Measurements from ENCODE around the gene SMIM10L2A.
"Not testable (repeated sequence)": the region's sequence is repeated elsewhere in the genome, so short reads cannot be mapped to it uniquely, and the experiment has no call there.

SMIM10L2A gene

GRCh38 chrX:135421932-135422809 lies at the start of gene SMIM10L2A:
TSS of gene SMIM10L2A (plus strand) at chrX:135421944. CDS start at chrX:135422132, 188 bp downstream.
- DNase-seq = no peak

- no peak for DNase-seq
These were observed 48.4 kb upstream of the SMIM10L2A start for GRCh38 chrX:135373357-135373756.

- no peak for DNase-seq
These were observed 39.5 kb upstream of the SMIM10L2A start for GRCh38 chrX:135382260-135382659.

- DNase-seq = no peak
These were observed 38.5 kb upstream of the SMIM10L2A start for GRCh38 chrX:135383249-135383648.

GRCh38 chrX:135384161-135384836 lies 37.4 kb upstream of the SMIM10L2A start:
- DNase-seq = no peak

GRCh38 chrX:135388841-135389240 lies 32.9 kb upstream of the SMIM10L2A start:
- no peak for DNase-seq

- DNase-seq = no peak
These were observed 32.5 kb upstream of the SMIM10L2A start for GRCh38 chrX:135389243-135389642.

GRCh38 chrX:135389717-135390116 lies 32.0 kb upstream of the SMIM10L2A start:
- no peak for DNase-seq

- DNase-seq = no peak
These were observed 30.0 kb upstream of the SMIM10L2A start for GRCh38 chrX:135391734-135392133.

- no peak for DNase-seq
These were observed 28.7 kb upstream of the SMIM10L2A start for GRCh38 chrX:135393051-135393450.

- no peak for DNase-seq
These were observed 26.7 kb upstream of the SMIM10L2A start for GRCh38 chrX:135395064-135395463.

GRCh38 chrX:135396109-135396508 lies 25.6 kb upstream of the SMIM10L2A start:
- DNase-seq = no peak

GRCh38 chrX:135396566-135396965 lies 25.2 kb upstream of the SMIM10L2A start:
- DNase-seq = no peak

GRCh38 chrX:135397652-135398051 lies 24.1 kb upstream of the SMIM10L2A start:
- DNase-seq = no peak

- DNase-seq = no peak
These were observed 18.4 kb upstream of the SMIM10L2A start for GRCh38 chrX:135403374-135403773.

- not testable (repeated sequence) for DNase-seq
These were observed 15.3 kb upstream of the SMIM10L2A start for GRCh38 chrX:135406428-135406827.

GRCh38 chrX:135408794-135409193 lies 12.9 kb upstream of the SMIM10L2A start:
- no peak for DNase-seq

- no peak for DNase-seq
These were observed 10.7 kb upstream of the SMIM10L2A start for GRCh38 chrX:135410861-135411627.

- no peak for DNase-seq
These were observed 9.9 kb upstream of the SMIM10L2A start for GRCh38 chrX:135411893-135412292.

GRCh38 chrX:135416546-135416945 lies 5.2 kb upstream of the SMIM10L2A start:
- DNase-seq = no peak

- DNase-seq = no peak
These were observed 913 bp upstream of the SMIM10L2A start for GRCh38 chrX:135420831-135421230.

GRCh38 chrX:135421537-135421931 lies 210 bp upstream of the SMIM10L2A start:
- DNase-seq = peak; percentile 93

- not testable (repeated sequence) for DNase-seq
These were observed 1.0 kb downstream of the SMIM10L2A start for GRCh38 chrX:135422810-135423168.

Data from NCI-H345 (cell line).